Heart left ventricle (tissue), 13 donors: ENCODE results near the gene SRGAP1.

Experiments
- POLR2A ChIP-seq, 2 donors: fragments of 450-650 bp; IDR thresholded peaks; one replicate each; pipeline ENCODE4 v1.6.1; 2017; ENCODE audit warnings: antibody characterized with exemption in 2 of 2, mild to moderate bottlenecking in 2 of 2, moderate library complexity in 2 of 2
- TF ChIP-seq, protein P1 (sequence below), 12 donors: fragments of 200-600 bp; sonication (generic) in 4 of 12; IDR thresholded peaks; one replicate each; pipeline versions ENCODE4 v1.5.0 to v1.8.0; 2018 to 2022; ENCODE audit warnings: antibody characterized with exemption in 12 of 12, mild to moderate bottlenecking in 5 of 12
- donor health status: ischemic (EF 13 %, LVEDD 7.1; RV severe dilation, severe dysfunction).
- donor health status: DM: no; HTN: yes; CAD: no.
- donor health status: DM: no; HTN: no; CAD: no.
- donor health status: ischemic (EF 25% LVEDD 6.9; RV normal size, moderate dysfunction).
- donor health status: ischemic (EF 25% LVEDD 5.7; RV mildly dilated, moderate dysfunction).
- donor health status: ischemic (EF 35%, LVEDD 5.7; RV mildly dilated, moderate dysfunction).
- donor health status: nonischemic (EF 11% LVEDD 7.7; RV severe dilation, severe dysfunction).
- donor health status: DM: yes; HTN: yes; CAD: no.
- donor health status: PGD.
- donor health status: ischemic (EF 29% LVEDD 5.4; RV normal size, mild dysfunction).
- donor health status: nonischemic (EF 23%, LVEDD 6.1; RV moderate dilation, normal function).

- TF ChIP-seq, protein P1, sequence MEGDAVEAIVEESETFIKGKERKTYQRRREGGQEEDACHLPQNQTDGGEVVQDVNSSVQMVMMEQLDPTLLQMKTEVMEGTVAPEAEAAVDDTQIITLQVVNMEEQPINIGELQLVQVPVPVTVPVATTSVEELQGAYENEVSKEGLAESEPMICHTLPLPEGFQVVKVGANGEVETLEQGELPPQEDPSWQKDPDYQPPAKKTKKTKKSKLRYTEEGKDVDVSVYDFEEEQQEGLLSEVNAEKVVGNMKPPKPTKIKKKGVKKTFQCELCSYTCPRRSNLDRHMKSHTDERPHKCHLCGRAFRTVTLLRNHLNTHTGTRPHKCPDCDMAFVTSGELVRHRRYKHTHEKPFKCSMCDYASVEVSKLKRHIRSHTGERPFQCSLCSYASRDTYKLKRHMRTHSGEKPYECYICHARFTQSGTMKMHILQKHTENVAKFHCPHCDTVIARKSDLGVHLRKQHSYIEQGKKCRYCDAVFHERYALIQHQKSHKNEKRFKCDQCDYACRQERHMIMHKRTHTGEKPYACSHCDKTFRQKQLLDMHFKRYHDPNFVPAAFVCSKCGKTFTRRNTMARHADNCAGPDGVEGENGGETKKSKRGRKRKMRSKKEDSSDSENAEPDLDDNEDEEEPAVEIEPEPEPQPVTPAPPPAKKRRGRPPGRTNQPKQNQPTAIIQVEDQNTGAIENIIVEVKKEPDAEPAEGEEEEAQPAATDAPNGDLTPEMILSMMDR (IDR thresholded peaks at IDR 0.05), result no peak
- no peak for TF ChIP-seq POLR2A (IDR thresholded peaks at IDR 0.05)
Observed at GRCh38 chr12:64090047-64090446, 245.5 kb downstream of the SRGAP1 start.
